Esophagus (tissue), 2 donors: ENCODE results near the gene PNMA8A. TPM values are rescaled to one million over a fixed set of nuclear protein-coding genes. Genes with fewer than 3 reads are reported as not detected.

Experiments
- H3K27ac ChIP-seq, 2 donors: one replicate each; pipeline ENCODE4 v1.5.1; 2013; ENCODE audit warnings: low read depth in 2 of 2, mild to moderate bottlenecking in 2 of 2, inconsistent platforms in 1 of 2, low read length in 1 of 2, moderate library complexity in 1 of 2
- H3K27me3 ChIP-seq, 2 donors: one replicate each; pipeline ENCODE4 v1.6.1; 2013; ENCODE audit warnings: low read length in 2 of 2, control low read depth in 1 of 2, mild to moderate bottlenecking in 1 of 2; ENCODE audit not compliant: insufficient read depth in 2 of 2, control insufficient read depth in 1 of 2
- H3K36me3 ChIP-seq, 2 donors: one replicate each; pipeline ENCODE4 v1.6.1; 2013; ENCODE audit warnings: low read length in 1 of 2; ENCODE audit not compliant: control insufficient read depth in 2 of 2, insufficient read depth in 2 of 2
- H3K4me1 ChIP-seq, 2 donors: one replicate each; pipeline ENCODE4 v1.6.1; 2013; ENCODE audit warnings: low read length in 1 of 2; ENCODE audit not compliant: control insufficient read depth in 2 of 2, insufficient read depth in 2 of 2
- H3K4me3 ChIP-seq, 2 donors: one replicate each; pipeline ENCODE4 v1.5.1; 2013; ENCODE audit warnings: low read length in 2 of 2, mild to moderate bottlenecking in 2 of 2, low read depth in 1 of 2, moderate library complexity in 1 of 2
- H3K9me3 ChIP-seq, 2 donors: one replicate each; pipeline ENCODE4 v1.6.1; 2013; ENCODE audit warnings: mild to moderate bottlenecking in 2 of 2, low read depth in 1 of 2, low read length in 1 of 2, moderate library complexity in 1 of 2; ENCODE audit not compliant: control insufficient read depth in 2 of 2, insufficient read depth in 1 of 2
- WGBS, 2 donors: extraction: QIAGEN DNeasy Blood & Tissue Kit; methylation state at CpG; one replicate each; pipeline ENCODE4 v1.1.7; 2013; 5-methylcytosine and 5-hydroxymethylcytosine counted together
- polyA plus RNA-seq, 2 donors: library from polyadenylated mRNA; stranded (reverse); fragments of 200-250 nt; gene quantifications; one replicate each; pipeline ENCODE4 v1.2.3, GENCODE V29; 2013
- donor health status: healthy with polysubstance abuse.
- donor health status: Bipolar disorder and iron deficiency.

Gene PNMA8A
- polyA plus RNA-seq, 2 donors = 0.02 to 0.10 TPM

GRCh38 chr19:46454244-46454643, 17.1 kb downstream of the PNMA8A start:
- WGBS, 2 donors = 36 to 44% methylated on average over 3 of the region's 3 CpGs
- Histone ChIP-seq H3K36me3 (no peaks in the 10 kb centered on the region), H3K4me1 (no peaks in the 10 kb centered on the region), H3K4me3 (no peak overlapping the region), H3K27ac (no peak overlapping the region), H3K9me3 (no peaks in the 10 kb centered on the region), H3K27me3 (no peaks in the 10 kb centered on the region)

- Histone ChIP-seq H3K27me3 (no peaks in the 10 kb centered on the region), H3K36me3 (no peaks in the 10 kb centered on the region)
- 48 to 60% methylated on average over 6 of the region's 6 CpGs for WGBS, 2 donors
These were observed 17.7 kb downstream of the PNMA8A start for GRCh38 chr19:46453661-46454060.

GRCh38 chr19:46452186-46452585, 19.2 kb downstream of the PNMA8A start:
- Histone ChIP-seq H3K27me3 (no peaks in the 10 kb centered on the region), H3K9me3 (no peaks in the 10 kb centered on the region), H3K27ac (no peak overlapping the region), H3K4me1 (no peaks in the 10 kb centered on the region), H3K36me3 (no peaks in the 10 kb centered on the region), H3K4me3 (no peak overlapping the region)
- 46 to 56% methylated on average over 4 of the region's 4 CpGs for WGBS, 2 donors

More at GRCh38 chr19:46453661-46454060, 17.7 kb downstream of the PNMA8A start:
- Histone ChIP-seq H3K27ac (no peak overlapping the region), H3K4me3 (no peak overlapping the region), H3K9me3 (no peaks in the 10 kb centered on the region), H3K4me1 (no peaks in the 10 kb centered on the region)

GRCh38 chr19:46451352-46451751, 20.0 kb downstream of the PNMA8A start:
- no peaks in the 10 kb centered on the region for H3K36me3 ChIP-seq
- H3K27me3 ChIP-seq = no peaks in the 10 kb centered on the region
- 49 to 54% methylated on average over 6 of the region's 6 CpGs for WGBS, 2 donors
- no peak overlapping the region for H3K4me3 ChIP-seq
- no peaks in the 10 kb centered on the region for H3K9me3 ChIP-seq
- no peak overlapping the region for H3K27ac ChIP-seq
- no peaks in the 10 kb centered on the region for H3K4me1 ChIP-seq

- 51 to 64% methylated on average over 5 of the region's 5 CpGs for WGBS, 2 donors
- Histone ChIP-seq H3K27ac (no peak overlapping the region), H3K4me3 (no peak overlapping the region), H3K4me1 (no peaks in the 10 kb centered on the region), H3K27me3 (no peaks in the 10 kb centered on the region), H3K36me3 (no peaks in the 10 kb centered on the region), H3K9me3 (no peaks in the 10 kb centered on the region)
These were observed 20.6 kb downstream of the PNMA8A start for GRCh38 chr19:46450737-46451136.

GRCh38 chr19:46449228-46449627, 22.1 kb downstream of the PNMA8A start:
- H3K4me3 ChIP-seq = no peak overlapping the region
- H3K9me3 ChIP-seq = no peaks in the 10 kb centered on the region
- no peak overlapping the region for H3K27ac ChIP-seq
- no peaks in the 10 kb centered on the region for H3K4me1 ChIP-seq
- WGBS, 2 donors = 61 to 65% methylated on average over 7 of the region's 7 CpGs
- H3K27me3 ChIP-seq = no peaks in the 10 kb centered on the region
- no peaks in the 10 kb centered on the region for H3K36me3 ChIP-seq

DNA sequence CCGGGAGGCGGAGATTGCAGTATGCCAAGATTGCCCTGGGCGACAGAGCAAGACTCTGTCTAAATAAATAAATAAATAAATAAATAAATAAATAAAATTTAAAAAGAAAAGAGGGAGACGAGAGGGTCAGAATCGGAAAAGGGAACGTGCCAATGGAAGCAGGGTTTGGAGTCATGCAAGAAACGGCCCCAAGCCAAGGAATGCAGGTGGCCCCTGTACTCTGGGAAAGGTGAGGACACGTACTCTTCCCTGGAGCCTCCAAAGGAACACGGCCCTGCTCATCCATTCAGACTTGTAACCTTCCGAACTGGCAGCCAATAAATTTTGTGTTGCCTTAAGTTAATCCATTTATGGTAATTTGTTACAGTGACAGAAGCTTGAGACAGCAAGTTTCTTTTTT, 22.8 kb downstream of the PNMA8A start:
- no peak overlapping the region for H3K4me3 ChIP-seq
- no peaks in the 10 kb centered on the region for H3K4me1 ChIP-seq
- H3K27me3 ChIP-seq = no peaks in the 10 kb centered on the region
- 81 to 89% methylated on average over 10 of the region's 10 CpGs for WGBS, 2 donors
- no peaks in the 10 kb centered on the region for H3K9me3 ChIP-seq
- H3K27ac ChIP-seq = no peak overlapping the region
- no peaks in the 10 kb centered on the region for H3K36me3 ChIP-seq

GRCh38 chr19:46447824-46448223, 23.5 kb downstream of the PNMA8A start:
- H3K9me3 ChIP-seq = no peaks in the 10 kb centered on the region
- H3K4me1 ChIP-seq = no peaks in the 10 kb centered on the region
- no peaks in the 10 kb centered on the region for H3K27me3 ChIP-seq
- no peaks in the 10 kb centered on the region for H3K36me3 ChIP-seq
- H3K27ac ChIP-seq = no peak overlapping the region
- 72 to 77% methylated on average over 5 of the region's 5 CpGs for WGBS, 2 donors
- H3K4me3 ChIP-seq = no peak overlapping the region

- no peaks in the 10 kb centered on the region for H3K36me3 ChIP-seq
- WGBS, 2 donors = 51 to 53% methylated on average over 3 of the region's 3 CpGs
- H3K4me1 ChIP-seq = no peaks in the 10 kb centered on the region
- no peaks in the 10 kb centered on the region for H3K9me3 ChIP-seq
- no peaks in the 10 kb centered on the region for H3K27me3 ChIP-seq
- H3K4me3 ChIP-seq = no peak overlapping the region
- no peak overlapping the region for H3K27ac ChIP-seq
These were observed 24.4 kb downstream of the PNMA8A start for GRCh38 chr19:46447006-46447405.

GRCh38 chr19:46446021-46446420, 25.3 kb downstream of the PNMA8A start:
- WGBS, 2 donors = 85 to 88% methylated on average over 15 of the region's 15 CpGs
- Histone ChIP-seq H3K36me3 (no peaks in the 10 kb centered on the region), H3K27me3 (no peaks in the 10 kb centered on the region)

More at GRCh38 chr19:46446021-46446420, 25.3 kb downstream of the PNMA8A start:
- Histone ChIP-seq H3K4me1 (no peaks in the 10 kb centered on the region), H3K9me3 (no peaks in the 10 kb centered on the region), H3K4me3 (no peak overlapping the region), H3K27ac (no peak overlapping the region)
